Peyer's patch (tissue), 4 donors: ENCODE measurements around the gene LEUTX. TPM values are rescaled to one million over a fixed set of nuclear protein-coding genes. Genes with fewer than 3 reads are reported as not detected.

ENCODE experiments used
- DNase-seq, 3 donors: peaks; one replicate each; pipeline ENCODE4 v3.0.0-alpha.2; 2017 to 2019
- H3K27ac ChIP-seq, 4 donors: fragments of 200-600 bp; sonication (generic); one replicate each; pipeline ENCODE4 v1.5.1; 2016 to 2019
- H3K27me3 ChIP-seq, 2 donors: fragments of 200-600 bp; sonication (generic); one replicate each; pipeline ENCODE4 v1.5.1; 2019
- H3K36me3 ChIP-seq, 3 donors: fragments of 200-600 bp; sonication (generic); one replicate each; pipeline ENCODE4 v1.5.1; 2016 to 2019
- H3K4me1 ChIP-seq, 4 donors: fragments of 200-600 bp; sonication (generic); one replicate each; pipeline ENCODE4 v1.5.1; 2016 to 2019
- H3K4me3 ChIP-seq, 4 donors: fragments of 200-600 bp; sonication (generic); 1 replicate in 3 of 4; 2 replicates in 1 of 4; pipeline ENCODE4 v1.5.1; 2016 to 2019; ENCODE audit warnings: mild to moderate bottlenecking in 1 of 4
- H3K9me3 ChIP-seq, 4 donors: fragments of 200-600 bp; sonication (generic); one replicate each; pipeline ENCODE4 v1.5.1; 2016 to 2019; ENCODE audit warnings: mild to moderate bottlenecking in 1 of 4
- CTCF ChIP-seq, 6 experiments: fragments of 450-650 bp in 4 of 6; fragments of 200-600 bp in 2 of 6; sonication (generic) in 1 of 6; IDR thresholded peaks; one replicate each; pipeline ENCODE4 v1.5.1; 2017 to 2019; ENCODE audit warnings: antibody characterized with exemption in 6 of 6, mild to moderate bottlenecking in 3 of 6, moderate library complexity in 1 of 6
- POLR2A ChIP-seq, 2 donors: fragments of 450-650 bp; IDR thresholded peaks; one replicate each; pipeline ENCODE4 v1.5.1; 2017; ENCODE audit warnings: antibody characterized with exemption in 2 of 2, mild to moderate bottlenecking in 2 of 2, moderate library complexity in 2 of 2
- total RNA-seq, 4 donors: library from RNA; depleted of rRNA; stranded (reverse); fragments of >200 nt; gene quantifications; one replicate each; pipeline ENCODE4 v1.1.0, GENCODE V29; 2016

The LEUTX gene
- total RNA-seq, 4 donors from 2014 or later = not detected

- H3K4me1 ChIP-seq = no peaks in the 10 kb centered on the region
- no peak overlapping the region for H3K27ac ChIP-seq
- DNase-seq = no peak
- H3K27me3 ChIP-seq = no peaks in the 10 kb centered on the region
- H3K36me3 ChIP-seq = no peaks in the 10 kb centered on the region
- no peak overlapping the region for H3K4me3 ChIP-seq
- TF ChIP-seq CTCF (IDR thresholded peaks at IDR 0.05) = no peak
- no peak for TF ChIP-seq POLR2A (IDR thresholded peaks at IDR 0.05)
- peaks cover 0 to 7% (median 2%) of the 10 kb centered on the region in 4 donors for H3K9me3 ChIP-seq
These were observed 9.6 kb downstream of the LEUTX start for GRCh38 chr19:39788244-39788643.

GRCh38 chr19:39792999-39793546, 14.4 kb downstream of the LEUTX start:
- no peak overlapping the region for H3K27ac ChIP-seq
- peak; percentile 73 to 89 (median 84) for DNase-seq
- peaks cover 0 to 5% (median 0%) of the 10 kb centered on the region in 4 donors for H3K9me3 ChIP-seq
- H3K36me3 ChIP-seq = no peaks in the 10 kb centered on the region
- H3K4me3 ChIP-seq = peak overlapping the region; percentile 23 to 54 (median 45)
- no peaks in the 10 kb centered on the region for H3K4me1 ChIP-seq
- TF ChIP-seq POLR2A (IDR thresholded peaks at IDR 0.05) = no peak
- peak; percentile 73 to 85 (median 80) for TF ChIP-seq CTCF (IDR thresholded peaks at IDR 0.05)
- no peaks in the 10 kb centered on the region for H3K27me3 ChIP-seq

- no peak for TF ChIP-seq POLR2A (IDR thresholded peaks at IDR 0.05)
These were observed 16.3 kb downstream of the LEUTX start for GRCh38 chr19:39795001-39795400.

GRCh38 chr19:39796000-39796498, 17.4 kb downstream of the LEUTX start:
- Histone ChIP-seq H3K27ac (no peak overlapping the region), H3K36me3 (no peaks in the 10 kb centered on the region), H3K9me3 (no peaks in the 10 kb centered on the region), H3K27me3 (no peaks in the 10 kb centered on the region), H3K4me1 (no peaks in the 10 kb centered on the region), H3K4me3 (no peak overlapping the region)
- no peak for DNase-seq
- TF ChIP-seq POLR2A (IDR thresholded peaks at IDR 0.05) (no peak), CTCF (IDR thresholded peaks at IDR 0.05) (no peak)

More at GRCh38 chr19:39795001-39795400, 16.3 kb downstream of the LEUTX start:
- Histone ChIP-seq H3K36me3 (no peaks in the 10 kb centered on the region), H3K4me1 (no peaks in the 10 kb centered on the region), H3K9me3 (no peaks in the 10 kb centered on the region), H3K27ac (no peak overlapping the region), H3K27me3 (no peaks in the 10 kb centered on the region), H3K4me3 (no peak overlapping the region)
- peak in 1 of 3 donors; percentile 52 for DNase-seq

GRCh38 chr19:39797083-39797482, 18.4 kb downstream of the LEUTX start:
- Histone ChIP-seq H3K36me3 (no peaks in the 10 kb centered on the region), H3K27ac (no peak overlapping the region), H3K4me3 (no peak overlapping the region), H3K4me1 (no peaks in the 10 kb centered on the region), H3K27me3 (no peaks in the 10 kb centered on the region), H3K9me3 (no peaks in the 10 kb centered on the region)
- DNase-seq = no peak
- TF ChIP-seq CTCF (IDR thresholded peaks at IDR 0.05) (no peak), POLR2A (IDR thresholded peaks at IDR 0.05) (no peak)

GRCh38 chr19:39802958-39803357, 24.3 kb downstream of the LEUTX start:
- TF ChIP-seq POLR2A (IDR thresholded peaks at IDR 0.05) (no peak), CTCF (IDR thresholded peaks at IDR 0.05) (no peak)
- H3K27ac ChIP-seq = no peak overlapping the region
- no peaks in the 10 kb centered on the region for H3K36me3 ChIP-seq
- H3K27me3 ChIP-seq = no peaks in the 10 kb centered on the region
- no peaks in the 10 kb centered on the region for H3K4me1 ChIP-seq
- DNase-seq = no peak
- no peaks in the 10 kb centered on the region for H3K9me3 ChIP-seq
- H3K4me3 ChIP-seq = no peak overlapping the region
